Neural progenitor cell (in vitro differentiated cells): Measurements from ENCODE around the gene MYOG.

ENCODE experiments used
- EZH2 ChIP-seq: fragments of 200-600 bp; sonication (generic); IDR thresholded peaks from 2 replicates; pipeline ENCODE4 v1.6.1; 2017; ENCODE audit warnings: antibody characterized with exemption, mild to moderate bottlenecking, moderate library complexity
- EZH2phosphoT487 ChIP-seq: fragments of 200-600 bp; sonication (generic); IDR thresholded peaks from 2 replicates; pipeline ENCODE4 v1.6.1; 2017; ENCODE audit warnings: antibody characterized with exemption
- TF ChIP-seq, protein P1 (sequence below): fragments of 200-600 bp; sonication (generic); IDR thresholded peaks from 2 replicates; pipeline ENCODE4 v1.5.1; 2017; ENCODE audit warnings: antibody characterized with exemption, mild to moderate bottlenecking

DNA sequence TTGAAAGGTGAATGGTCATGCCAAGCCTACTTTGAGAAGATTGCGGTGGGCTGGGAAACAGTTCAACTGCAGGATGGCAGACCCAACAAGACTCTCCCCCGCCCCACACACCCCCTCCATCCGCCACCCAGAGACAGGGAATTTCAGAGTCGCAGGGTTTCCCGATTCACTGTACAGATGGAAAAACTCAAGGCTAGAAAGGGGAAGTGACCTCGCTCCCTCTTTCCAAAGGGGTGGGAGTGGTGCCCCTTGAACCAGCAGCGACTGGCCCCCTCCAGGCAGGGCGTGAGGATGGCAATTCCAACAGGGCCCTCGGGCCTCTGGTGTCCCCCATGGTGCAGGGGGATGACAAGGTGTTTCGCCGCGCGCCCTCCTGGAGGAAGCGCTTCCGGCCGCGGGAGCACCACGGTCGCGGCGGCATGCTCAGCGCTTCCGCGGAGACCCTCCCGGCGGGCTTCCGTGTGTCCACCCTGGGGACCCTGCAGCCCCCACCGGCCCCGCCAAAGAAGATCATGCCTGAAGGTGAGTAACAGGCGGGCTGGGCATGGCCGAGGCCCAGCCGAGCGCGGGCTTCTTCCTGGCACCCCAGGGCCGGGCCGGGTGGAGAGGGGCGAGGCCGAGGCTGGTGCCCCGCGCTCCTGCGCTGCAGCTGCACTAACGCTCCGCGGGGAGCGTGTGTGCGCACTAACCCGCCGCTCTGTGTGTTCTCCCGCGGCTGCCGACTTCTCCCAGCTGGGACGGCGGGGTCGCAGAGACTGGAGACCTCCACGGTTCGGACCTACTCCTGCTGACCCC, 10.4 kb downstream of the MYOG start:
- TF ChIP-seq, protein P1, sequence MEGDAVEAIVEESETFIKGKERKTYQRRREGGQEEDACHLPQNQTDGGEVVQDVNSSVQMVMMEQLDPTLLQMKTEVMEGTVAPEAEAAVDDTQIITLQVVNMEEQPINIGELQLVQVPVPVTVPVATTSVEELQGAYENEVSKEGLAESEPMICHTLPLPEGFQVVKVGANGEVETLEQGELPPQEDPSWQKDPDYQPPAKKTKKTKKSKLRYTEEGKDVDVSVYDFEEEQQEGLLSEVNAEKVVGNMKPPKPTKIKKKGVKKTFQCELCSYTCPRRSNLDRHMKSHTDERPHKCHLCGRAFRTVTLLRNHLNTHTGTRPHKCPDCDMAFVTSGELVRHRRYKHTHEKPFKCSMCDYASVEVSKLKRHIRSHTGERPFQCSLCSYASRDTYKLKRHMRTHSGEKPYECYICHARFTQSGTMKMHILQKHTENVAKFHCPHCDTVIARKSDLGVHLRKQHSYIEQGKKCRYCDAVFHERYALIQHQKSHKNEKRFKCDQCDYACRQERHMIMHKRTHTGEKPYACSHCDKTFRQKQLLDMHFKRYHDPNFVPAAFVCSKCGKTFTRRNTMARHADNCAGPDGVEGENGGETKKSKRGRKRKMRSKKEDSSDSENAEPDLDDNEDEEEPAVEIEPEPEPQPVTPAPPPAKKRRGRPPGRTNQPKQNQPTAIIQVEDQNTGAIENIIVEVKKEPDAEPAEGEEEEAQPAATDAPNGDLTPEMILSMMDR, result no peak
- TF ChIP-seq EZH2, result no peak
- peak; percentile 31 for TF ChIP-seq EZH2phosphoT487
